Amygdala (tissue), 56 donors: ENCODE data around the gene WBP1L.
A peak's percentile ranks its signal among the peaks of the same experiment; 100 is the strongest.
"Not testable (repeated sequence)": the region's sequence is repeated elsewhere in the genome, so short reads cannot be mapped to it uniquely, and the experiment has no call there.

Experiments used
- DNase-seq, 56 donors: peaks; one replicate each; lab custom pipeline; 2025; lab: John Stamatoyannopoulos, UW

WBP1L gene

GRCh38 chr10:102720775-102721301, 22.9 kb upstream of the WBP1L start:
- no peak for DNase-seq

- DNase-seq: no peak
These were observed 21.8 kb upstream of the WBP1L start for GRCh38 chr10:102721954-102722353.

- no peak for DNase-seq
These were observed 19.8 kb upstream of the WBP1L start for GRCh38 chr10:102723989-102724388.

- peak in 12 of 56 donors; percentile 2 to 27 (median 9) for DNase-seq
These were observed 17.5 kb upstream of the WBP1L start for GRCh38 chr10:102726274-102726673.

- no peak for DNase-seq
These were observed 16.5 kb upstream of the WBP1L start for GRCh38 chr10:102727037-102727818.

GRCh38 chr10:102729029-102730026, 14.4 kb upstream of the WBP1L start:
- DNase-seq: peak; percentile 19 to 91 (median 66)

GRCh38 chr10:102731222-102731800, 12.4 kb upstream of the WBP1L start:
- no peak for DNase-seq

- no peak for DNase-seq
These were observed 11.1 kb upstream of the WBP1L start for GRCh38 chr10:102732661-102733060.

- DNase-seq: no peak
These were observed 8.6 kb upstream of the WBP1L start for GRCh38 chr10:102735065-102735562.

GRCh38 chr10:102738692-102739121, 5.0 kb upstream of the WBP1L start:
- DNase-seq: no peak

GRCh38 chr10:102740229-102740628, 3.5 kb upstream of the WBP1L start:
- DNase-seq: no peak

- no peak for DNase-seq
These were observed 2.0 kb upstream of the WBP1L start for GRCh38 chr10:102741726-102742237.

- DNase-seq: not testable (repeated sequence)
These were observed 1.4 kb upstream of the WBP1L start for GRCh38 chr10:102742313-102742712.

- DNase-seq: no peak
These were observed 615 bp upstream of the WBP1L start for GRCh38 chr10:102743078-102743587.

- DNase-seq: peak in 18 of 56 donors; percentile 2 to 44 (median 22)
These were observed 765 bp downstream of the WBP1L start for GRCh38 chr10:102744374-102745051.

- DNase-seq: no peak
These were observed 1.4 kb downstream of the WBP1L start for GRCh38 chr10:102745157-102745556.

GRCh38 chr10:102752266-102752930, 8.7 kb downstream of the WBP1L start:
- DNase-seq: no peak

- peak in 3 of 56 donors; percentile 11 to 16 (median 16) for DNase-seq
These were observed 9.4 kb downstream of the WBP1L start for GRCh38 chr10:102752934-102753664.
